Nephron progenitor cell (in vitro differentiated cells): ENCODE measurements around the gene UQCC3.
"Not testable (repeated sequence)": the region's sequence is repeated elsewhere in the genome, so short reads cannot be mapped to it uniquely, and the experiment has no call there.

Experiments
- DNase-seq: peaks from one replicate; pipeline ENCODE4 v3.0.0; 2021
- H3K27ac Mint-ChIP-seq: 2 replicates; pipeline ENCODE4 v1.8.0; 2021; ENCODE audit warnings: mild to moderate bottlenecking, moderate library complexity, mixed read lengths
- H3K27me3 Mint-ChIP-seq: 2 replicates; pipeline ENCODE4 v1.8.0; 2021; ENCODE audit warnings: mild to moderate bottlenecking, low read depth, mixed read lengths; ENCODE audit not compliant: poor library complexity
- H3K36me3 Mint-ChIP-seq: 2 replicates; pipeline ENCODE4 v1.8.0; 2021; ENCODE audit warnings: low read depth, mixed read lengths
- H3K4me1 Mint-ChIP-seq: 2 replicates; pipeline ENCODE4 v1.8.0; 2021; ENCODE audit warnings: mixed read lengths
- H3K4me3 Mint-ChIP-seq: 2 replicates; pipeline ENCODE4 v1.8.0; 2021; ENCODE audit warnings: mild to moderate bottlenecking, moderate library complexity, mixed read lengths
- H3K9me3 Mint-ChIP-seq: 2 replicates; pipeline ENCODE4 v1.8.0; 2021; ENCODE audit warnings: mild to moderate bottlenecking, moderate library complexity, mixed read lengths
- TF ChIP-seq, protein P1 (sequence below): fragments of 200-600 bp; sonication (generic); IDR thresholded peaks from 2 replicates; pipeline ENCODE4 v1.5.0; 2021; ENCODE audit warnings: antibody characterized with exemption

UQCC3 gene

DNA sequence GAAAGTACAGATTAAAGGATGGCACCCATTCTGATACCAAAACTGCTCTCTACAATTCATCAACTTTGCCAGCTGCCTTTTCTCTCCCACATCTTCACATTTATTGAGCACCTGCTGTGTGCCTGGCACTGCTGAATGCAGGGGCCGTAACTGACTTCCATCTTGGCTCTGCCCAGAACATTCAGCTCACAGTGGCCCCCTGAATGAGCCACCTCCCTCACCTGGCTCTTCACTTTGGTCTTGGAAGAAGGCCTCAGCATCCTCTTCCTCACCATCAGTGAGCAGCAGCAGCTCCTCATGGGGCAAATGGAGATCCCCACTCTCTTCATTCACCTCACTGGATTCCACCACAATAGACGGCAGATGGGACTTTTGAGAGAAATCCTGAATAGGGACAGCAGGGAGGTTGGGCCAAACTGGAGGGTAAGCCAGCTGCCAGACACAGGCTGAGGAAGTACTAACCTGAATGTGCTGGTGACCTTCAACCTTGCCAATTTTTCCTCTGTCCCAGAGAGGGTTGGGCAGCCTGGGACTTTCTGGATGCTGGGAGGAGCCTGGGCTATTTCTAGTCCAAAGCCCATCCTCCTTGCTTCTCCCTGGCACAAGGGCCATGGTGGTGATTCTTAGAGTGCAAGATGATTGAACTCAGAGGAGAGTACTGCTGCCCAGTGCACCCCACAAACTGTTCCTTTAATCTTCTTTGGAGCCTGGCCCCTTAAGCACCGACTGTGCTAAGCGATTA lies 1.9 kb upstream of the UQCC3 start:
- peaks cover 55% of the 10 kb centered on the region for H3K4me1 Mint-ChIP-seq
- H3K36me3 Mint-ChIP-seq: peaks cover 16% of the 10 kb centered on the region
- peak overlapping the region; percentile 99 for H3K4me3 Mint-ChIP-seq
- peak overlapping the region; percentile 50 for H3K27ac Mint-ChIP-seq
- TF ChIP-seq, protein P1, sequence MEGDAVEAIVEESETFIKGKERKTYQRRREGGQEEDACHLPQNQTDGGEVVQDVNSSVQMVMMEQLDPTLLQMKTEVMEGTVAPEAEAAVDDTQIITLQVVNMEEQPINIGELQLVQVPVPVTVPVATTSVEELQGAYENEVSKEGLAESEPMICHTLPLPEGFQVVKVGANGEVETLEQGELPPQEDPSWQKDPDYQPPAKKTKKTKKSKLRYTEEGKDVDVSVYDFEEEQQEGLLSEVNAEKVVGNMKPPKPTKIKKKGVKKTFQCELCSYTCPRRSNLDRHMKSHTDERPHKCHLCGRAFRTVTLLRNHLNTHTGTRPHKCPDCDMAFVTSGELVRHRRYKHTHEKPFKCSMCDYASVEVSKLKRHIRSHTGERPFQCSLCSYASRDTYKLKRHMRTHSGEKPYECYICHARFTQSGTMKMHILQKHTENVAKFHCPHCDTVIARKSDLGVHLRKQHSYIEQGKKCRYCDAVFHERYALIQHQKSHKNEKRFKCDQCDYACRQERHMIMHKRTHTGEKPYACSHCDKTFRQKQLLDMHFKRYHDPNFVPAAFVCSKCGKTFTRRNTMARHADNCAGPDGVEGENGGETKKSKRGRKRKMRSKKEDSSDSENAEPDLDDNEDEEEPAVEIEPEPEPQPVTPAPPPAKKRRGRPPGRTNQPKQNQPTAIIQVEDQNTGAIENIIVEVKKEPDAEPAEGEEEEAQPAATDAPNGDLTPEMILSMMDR: no peak
- H3K9me3 Mint-ChIP-seq: no peaks in the 10 kb centered on the region
- H3K27me3 Mint-ChIP-seq: no peaks in the 10 kb centered on the region
- DNase-seq: no peak

DNA sequence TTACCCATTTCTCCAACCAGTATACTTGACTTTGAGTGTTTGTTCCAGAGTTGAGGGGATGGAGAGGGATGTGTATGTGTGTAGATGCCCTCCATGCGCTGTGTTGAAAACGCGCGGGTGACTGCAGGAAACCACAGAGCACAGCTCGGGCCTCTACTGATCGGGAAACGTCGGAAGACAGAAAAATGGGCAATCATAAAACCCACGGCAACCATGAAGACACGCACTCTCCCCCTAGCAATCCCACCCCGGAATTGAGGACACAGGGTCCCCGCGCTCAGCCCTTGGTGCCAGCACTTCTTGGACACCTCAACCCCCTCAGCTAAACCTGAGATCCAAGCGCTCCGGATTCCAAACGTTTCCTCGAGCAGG lies 251 bp upstream of the UQCC3 start:
- H3K27ac Mint-ChIP-seq: peak overlapping the region; percentile 98
- DNase-seq: no peak

DNA sequence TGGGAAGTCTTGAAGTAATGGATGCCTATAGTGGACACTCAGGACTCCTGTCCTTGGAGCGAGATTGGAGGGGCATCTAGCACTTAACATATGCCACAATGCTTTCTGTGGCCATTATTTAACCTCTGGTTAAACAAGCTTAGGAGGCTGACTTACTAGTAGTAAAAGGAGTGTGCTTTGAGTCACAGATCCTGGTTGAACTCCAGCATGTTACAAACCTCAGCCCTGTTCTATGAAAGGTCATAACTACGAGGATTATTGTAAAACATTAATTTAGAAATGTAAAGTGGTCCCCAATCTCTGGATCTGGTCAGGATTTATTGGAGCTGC lies 1.7 kb downstream of the UQCC3 start:
- TF ChIP-seq, protein P1: no peak
- Mint-ChIP-seq H3K4me3 (peak overlapping the region; percentile 99), H3K27ac (peak overlapping the region; percentile 66)

More for the DNA sequence above, 251 bp upstream of the UQCC3 start:
- H3K4me1 Mint-ChIP-seq: peaks cover 49% of the 10 kb centered on the region
- peak overlapping the region; percentile 99 for H3K4me3 Mint-ChIP-seq
- peaks cover 23% of the 10 kb centered on the region for H3K36me3 Mint-ChIP-seq
- TF ChIP-seq, protein P1: no peak
- H3K9me3 Mint-ChIP-seq: no peaks in the 10 kb centered on the region
- H3K27me3 Mint-ChIP-seq: no peaks in the 10 kb centered on the region

DNA sequence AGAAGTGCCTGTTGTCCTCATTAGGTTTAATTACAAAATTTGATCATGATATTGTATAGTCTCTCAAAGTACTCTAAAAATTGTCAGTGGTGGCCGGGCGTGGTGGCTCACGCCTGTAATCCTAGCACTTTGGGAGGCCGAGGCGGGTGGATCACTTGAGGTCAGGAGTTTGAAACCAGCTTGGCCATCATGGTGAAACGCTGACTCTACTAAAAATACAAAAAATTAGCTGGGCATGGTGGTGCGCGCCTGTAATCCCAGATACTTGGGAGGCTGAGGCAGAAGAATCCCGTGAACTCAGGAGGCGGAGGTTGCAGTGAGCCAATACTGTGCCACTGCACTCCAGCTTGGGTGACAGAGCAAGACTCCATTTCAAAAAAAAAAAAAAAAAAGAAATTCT lies 3.9 kb downstream of the UQCC3 start:
- not testable (repeated sequence) for H3K4me3 Mint-ChIP-seq, DNase-seq, H3K27ac Mint-ChIP-seq, H3K9me3 Mint-ChIP-seq, H3K27me3 Mint-ChIP-seq
- Mint-ChIP-seq H3K4me1 (peaks cover 55% of the 10 kb centered on the region), H3K36me3 (peaks cover 26% of the 10 kb centered on the region)

More for the DNA sequence above, 1.7 kb downstream of the UQCC3 start:
- Mint-ChIP-seq H3K4me1 (peaks cover 51% of the 10 kb centered on the region), H3K36me3 (peaks cover 30% of the 10 kb centered on the region), H3K9me3 (no peaks in the 10 kb centered on the region), H3K27me3 (no peaks in the 10 kb centered on the region)
- no peak for DNase-seq

DNA sequence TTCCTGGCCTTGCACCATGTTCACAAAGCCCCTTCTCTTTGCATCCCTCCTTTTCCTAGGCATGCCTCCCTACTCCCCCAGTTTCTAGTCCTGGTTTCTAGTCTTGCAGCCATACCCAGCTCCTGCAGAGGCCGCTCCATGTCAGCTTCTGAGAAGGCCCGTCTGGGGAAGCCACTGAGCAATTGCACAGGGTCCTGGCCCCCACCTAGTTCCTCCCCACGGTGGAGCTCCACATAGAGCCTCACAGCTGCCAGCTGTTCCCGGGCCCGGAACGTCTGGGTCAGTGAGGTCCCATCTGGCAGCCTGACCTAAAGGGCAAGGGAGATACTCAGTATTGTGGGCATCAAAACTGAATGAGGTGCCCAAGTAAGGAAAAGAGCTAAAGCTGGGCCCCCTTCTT lies 5.2 kb downstream of the UQCC3 start:
- H3K27me3 Mint-ChIP-seq: no peaks in the 10 kb centered on the region
- peaks cover 53% of the 10 kb centered on the region for H3K4me1 Mint-ChIP-seq
- no peak for DNase-seq
- H3K9me3 Mint-ChIP-seq: no peaks in the 10 kb centered on the region
- H3K4me3 Mint-ChIP-seq: peak overlapping the region; percentile 88
- H3K36me3 Mint-ChIP-seq: peaks cover 26% of the 10 kb centered on the region
- TF ChIP-seq, protein P1: no peak
- peak overlapping the region; percentile 53 for H3K27ac Mint-ChIP-seq

DNA sequence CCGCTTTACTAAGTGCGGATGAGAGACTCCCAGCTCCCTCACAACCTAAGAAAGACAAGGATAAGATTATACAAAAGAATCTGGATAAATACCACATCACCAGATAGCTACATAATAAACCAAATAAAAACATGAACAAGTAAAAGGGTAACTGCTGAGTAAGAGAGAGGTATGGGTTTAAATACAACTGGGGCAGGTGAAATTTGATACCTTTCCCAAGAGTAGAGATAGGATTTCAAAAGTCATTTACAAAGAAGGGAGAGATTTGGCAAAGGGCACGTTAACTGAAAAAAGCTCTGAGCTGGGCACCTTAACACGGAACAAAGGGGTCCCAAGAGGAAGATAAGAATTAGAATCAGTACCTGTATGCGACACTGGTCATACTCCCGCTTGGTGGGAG lies 5.7 kb downstream of the UQCC3 start:
- peak overlapping the region; percentile 88 for H3K4me3 Mint-ChIP-seq
- no peak for DNase-seq
- H3K4me1 Mint-ChIP-seq: peaks cover 49% of the 10 kb centered on the region
- no peaks in the 10 kb centered on the region for H3K27me3 Mint-ChIP-seq
- H3K9me3 Mint-ChIP-seq: no peaks in the 10 kb centered on the region
- peaks cover 26% of the 10 kb centered on the region for H3K36me3 Mint-ChIP-seq
- TF ChIP-seq, protein P1: no peak
- H3K27ac Mint-ChIP-seq: peak overlapping the region; percentile 53
